Colonic mucosa (tissue), 4 donors: ENCODE data around the gene ZNF609. TPM values are rescaled to one million over a fixed set of nuclear protein-coding genes. Genes with fewer than 3 reads are reported as not detected.

ENCODE experiments used
- DNase-seq: peaks from one replicate; pipeline ENCODE4 v3.0.0-alpha.2; 2020
- H3K27ac ChIP-seq: fragments of 200-600 bp; one replicate; pipeline ENCODE4 v1.8.0; 2021
- H3K27me3 ChIP-seq: fragments of 200-600 bp; one replicate; pipeline ENCODE4 v1.8.0; 2021
- H3K36me3 ChIP-seq: fragments of 200-600 bp; one replicate; pipeline ENCODE4 v1.8.0; 2021
- H3K4me1 ChIP-seq: fragments of 200-600 bp; one replicate; pipeline ENCODE4 v1.8.0; 2021; ENCODE audit warnings: mild to moderate bottlenecking
- H3K4me3 ChIP-seq: fragments of 200-600 bp; one replicate; pipeline ENCODE4 v1.8.0; 2021
- H3K9ac ChIP-seq, 2 donors: one replicate each; pipeline ENCODE4 v1.7.0; 2013; ENCODE audit warnings: control low read depth in 2 of 2, low read depth in 2 of 2, low read length in 2 of 2
- H3K9me3 ChIP-seq: fragments of 200-600 bp; one replicate; pipeline ENCODE4 v1.8.0; 2021
- intact Hi-C: fragments of 100-400 bp; cut with DNase I; formaldehyde crosslinking; loops from one replicate; pipeline ENCODE4 v1.14.1; 2022
- total RNA-seq, 2 donors: library from RNA; stranded (reverse); fragmentation: NEBNext Ultra II Directional in 1 of 2; extraction: Animal tissue kit (Norgen Biotek cat#: 25700) in 1 of 2; gene quantifications; one replicate each; pipeline ENCODE4 v1.2.1, GENCODE V29; 2021
- TF ChIP-seq, protein P1 (sequence below): fragments of 200-600 bp; IDR thresholded peaks from one replicate; pipeline ENCODE4 v1.8.0; 2022; ENCODE audit warnings: antibody characterized with exemption, mild to moderate bottlenecking
- donor health status: healthy.
- donor health status: DM: no; HTN: no; CAD: no.
- donor health status: DM: no; HTN: no; CAD: no.

ZNF609 gene
- total RNA-seq, 2 donors from 2014 or later, result 24.5 to 24.8 TPM

DNA sequence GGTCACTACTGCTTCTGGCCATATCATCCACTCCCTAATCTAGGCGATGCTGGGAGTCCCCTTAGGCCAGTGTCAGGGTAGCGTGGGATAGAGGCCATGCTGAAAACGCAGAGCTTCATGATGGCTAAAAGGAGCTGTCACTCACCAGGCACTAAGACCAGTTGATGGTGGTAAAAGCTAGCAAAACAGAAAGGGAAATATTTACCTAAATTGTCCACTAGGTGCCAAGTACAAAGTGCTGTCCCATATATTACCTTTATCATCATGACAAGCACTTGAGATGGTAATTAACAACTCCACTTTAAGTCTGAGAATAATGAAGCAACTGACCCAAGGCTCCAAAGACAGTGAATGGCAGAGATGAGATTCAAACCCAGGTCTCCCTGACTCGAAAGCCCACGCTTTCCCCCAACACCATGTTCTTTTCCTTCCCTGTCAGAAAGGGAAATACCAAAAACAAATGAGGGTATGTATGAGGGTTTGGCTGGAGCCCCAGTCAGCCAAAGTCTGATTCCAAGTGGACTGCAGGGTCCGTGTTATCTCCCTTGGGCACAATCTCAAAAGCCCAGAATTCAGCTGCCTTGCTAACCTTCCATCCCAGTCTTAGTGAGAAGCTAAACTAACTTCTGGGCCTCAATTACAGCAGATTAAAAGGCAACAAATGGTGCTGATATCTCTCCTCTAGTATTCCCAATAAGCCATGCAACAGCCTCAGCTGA, 230.4 kb downstream of the ZNF609 start:
- Histone ChIP-seq H3K36me3 (peaks cover 9% of the 10 kb centered on the region), H3K27me3 (no peaks in the 10 kb centered on the region), H3K27ac (no peak overlapping the region), H3K9me3 (no peaks in the 10 kb centered on the region), H3K9ac (peak overlapping the region in 1 of 2 donors; percentile 12), H3K4me3 (no peak overlapping the region), H3K4me1 (no peaks in the 10 kb centered on the region)
- DNase-seq, result no peak
- TF ChIP-seq, protein P1, sequence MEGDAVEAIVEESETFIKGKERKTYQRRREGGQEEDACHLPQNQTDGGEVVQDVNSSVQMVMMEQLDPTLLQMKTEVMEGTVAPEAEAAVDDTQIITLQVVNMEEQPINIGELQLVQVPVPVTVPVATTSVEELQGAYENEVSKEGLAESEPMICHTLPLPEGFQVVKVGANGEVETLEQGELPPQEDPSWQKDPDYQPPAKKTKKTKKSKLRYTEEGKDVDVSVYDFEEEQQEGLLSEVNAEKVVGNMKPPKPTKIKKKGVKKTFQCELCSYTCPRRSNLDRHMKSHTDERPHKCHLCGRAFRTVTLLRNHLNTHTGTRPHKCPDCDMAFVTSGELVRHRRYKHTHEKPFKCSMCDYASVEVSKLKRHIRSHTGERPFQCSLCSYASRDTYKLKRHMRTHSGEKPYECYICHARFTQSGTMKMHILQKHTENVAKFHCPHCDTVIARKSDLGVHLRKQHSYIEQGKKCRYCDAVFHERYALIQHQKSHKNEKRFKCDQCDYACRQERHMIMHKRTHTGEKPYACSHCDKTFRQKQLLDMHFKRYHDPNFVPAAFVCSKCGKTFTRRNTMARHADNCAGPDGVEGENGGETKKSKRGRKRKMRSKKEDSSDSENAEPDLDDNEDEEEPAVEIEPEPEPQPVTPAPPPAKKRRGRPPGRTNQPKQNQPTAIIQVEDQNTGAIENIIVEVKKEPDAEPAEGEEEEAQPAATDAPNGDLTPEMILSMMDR, result no peak
- intact Hi-C loops, result no loop called here

DNA sequence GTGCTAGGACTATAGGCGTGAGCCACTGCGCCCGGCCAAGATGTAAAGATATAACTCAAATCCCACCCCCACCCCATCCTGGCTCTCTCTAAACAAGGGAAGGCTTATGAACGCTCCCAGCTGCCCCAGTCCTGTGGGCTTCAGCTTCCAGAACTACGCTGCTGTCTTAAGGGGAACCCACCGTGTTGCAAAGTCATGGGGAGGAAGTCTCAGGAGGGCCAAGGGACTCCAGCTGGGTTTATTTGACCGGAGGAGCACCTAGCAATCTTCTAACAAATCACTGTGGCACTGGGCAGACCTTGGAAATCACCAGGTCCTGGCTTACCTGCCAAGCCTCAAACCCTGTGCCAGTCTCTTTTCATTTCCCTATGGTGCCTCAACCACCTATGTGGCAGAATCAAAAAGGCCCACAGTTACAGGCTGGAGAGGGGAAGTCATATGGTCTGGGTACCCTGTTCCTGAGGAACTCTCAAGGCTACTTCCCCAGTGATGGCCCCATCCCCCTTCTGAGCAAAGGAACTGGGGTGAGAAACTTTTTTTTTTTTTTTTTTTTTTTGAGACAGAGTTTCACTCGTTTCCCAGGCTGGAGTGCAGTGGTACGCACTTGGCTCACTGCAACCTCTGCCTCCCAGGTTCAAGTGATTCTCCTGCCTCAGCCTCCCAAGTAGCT, 231.7 kb downstream of the ZNF609 start:
- H3K9ac ChIP-seq, result no peak overlapping the region
- H3K36me3 ChIP-seq, result peaks cover 9% of the 10 kb centered on the region
- TF ChIP-seq, protein P1, result no peak
- no peaks in the 10 kb centered on the region for H3K4me1 ChIP-seq
- no peak overlapping the region for H3K4me3 ChIP-seq
- DNase-seq, result no peak
- intact Hi-C loops, result no loop called here
- peak overlapping the region; percentile 3 for H3K27ac ChIP-seq
- no peaks in the 10 kb centered on the region for H3K9me3 ChIP-seq
- H3K27me3 ChIP-seq, result no peaks in the 10 kb centered on the region

DNA sequence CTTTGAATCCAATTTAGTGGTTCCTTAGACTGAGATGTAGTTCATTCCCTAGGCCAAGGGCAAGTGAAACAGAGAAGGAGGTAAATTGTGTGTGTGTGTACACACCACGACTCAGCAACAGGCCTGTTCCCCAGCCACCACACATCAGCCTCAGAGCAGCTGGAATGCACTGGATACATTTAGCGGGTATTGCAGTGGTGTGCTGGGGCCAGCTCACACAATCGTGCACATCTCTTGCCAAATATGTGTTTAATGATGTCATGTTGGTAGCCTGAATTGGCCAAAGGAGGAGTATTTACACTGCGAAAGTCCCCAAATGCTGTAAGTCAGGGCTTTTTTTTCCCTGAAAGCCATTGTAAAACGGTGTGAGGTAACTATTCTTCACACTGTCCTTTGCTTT, 232.8 kb downstream of the ZNF609 start:
- Histone ChIP-seq H3K9ac (no peak overlapping the region), H3K36me3 (peaks cover 9% of the 10 kb centered on the region), H3K27me3 (no peaks in the 10 kb centered on the region), H3K27ac (peak overlapping the region; percentile 3), H3K4me3 (no peak overlapping the region), H3K9me3 (no peaks in the 10 kb centered on the region), H3K4me1 (no peaks in the 10 kb centered on the region)
- intact Hi-C loops, result no loop called here
- TF ChIP-seq, protein P1, result no peak
- no peak for DNase-seq

GRCh38 chr15:64694816-64695215, 234.4 kb downstream of the ZNF609 start:
- TF ChIP-seq, protein P1, result no peak
- Histone ChIP-seq H3K9me3 (no peaks in the 10 kb centered on the region), H3K9ac (no peak overlapping the region), H3K27ac (peak overlapping the region; percentile 41), H3K27me3 (no peaks in the 10 kb centered on the region), H3K4me1 (no peaks in the 10 kb centered on the region), H3K36me3 (peaks cover 6% of the 10 kb centered on the region), H3K4me3 (no peak overlapping the region)
- DNase-seq, result no peak
- intact Hi-C loops, result no loop called here

DNA sequence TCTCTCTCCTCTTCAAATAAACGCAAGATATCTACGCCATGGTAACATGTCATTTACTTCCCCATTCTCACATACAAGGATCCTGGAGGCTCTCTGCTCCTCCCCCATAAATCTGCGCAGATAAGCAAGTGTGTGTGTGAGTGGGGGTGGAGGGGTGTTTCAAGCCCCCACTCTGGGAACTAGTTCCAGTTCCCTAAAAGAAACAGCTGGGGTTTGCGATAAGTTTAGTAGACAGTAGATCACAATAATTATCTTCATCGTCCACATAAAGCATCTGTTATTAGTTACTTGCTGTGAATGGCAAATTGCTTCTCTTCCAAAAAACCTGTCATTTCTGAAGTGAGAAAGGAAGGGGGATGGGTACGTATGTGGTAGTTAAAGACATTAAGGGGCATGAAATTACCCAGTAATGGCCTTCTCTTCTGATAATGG, 235.2 kb downstream of the ZNF609 start:
- H3K4me1 ChIP-seq, result no peaks in the 10 kb centered on the region
- intact Hi-C loops, result no loop called here
- H3K9me3 ChIP-seq, result no peaks in the 10 kb centered on the region
- H3K27me3 ChIP-seq, result no peaks in the 10 kb centered on the region
- H3K27ac ChIP-seq, result peak overlapping the region; percentile 41
- H3K9ac ChIP-seq, result no peak overlapping the region
- peak; percentile 36 for DNase-seq
- H3K4me3 ChIP-seq, result no peak overlapping the region
- no peaks in the 10 kb centered on the region for H3K36me3 ChIP-seq
- TF ChIP-seq, protein P1, result no peak
